ENCODE results near the gene VSTM2L. TPM values are rescaled to one million over a fixed set of nuclear protein-coding genes. Genes with fewer than 3 reads are reported as not detected.

Gene VSTM2L
- polyA plus RNA-seq, 1 donor from 2014 or later = 22.1 TPM

- no peaks in the 10 kb centered on the region for H3K79me2 ChIP-seq (replicated peaks; ENCODE audit: insufficient read depth, low read length)
- no peak overlapping the region for H2AFZ ChIP-seq (ENCODE audit: low read depth, low read length)
- H3F3A ChIP-seq (ENCODE audit: insufficient read depth, low read length, poor library complexity, severe bottlenecking) = no peaks in the 10 kb centered on the region
- TF ChIP-seq CTCF (IDR thresholded peaks at IDR 0.05; ENCODE audit: poor library complexity, severe bottlenecking) = no peak
- no peak for TF ChIP-seq RAD21 (conservative IDR thresholded peaks at IDR 0.05)
- no peak for TF ChIP-seq TAF1 (IDR thresholded peaks at IDR 0.05; ENCODE audit: low read depth)
- TF ChIP-seq EP300 (conservative IDR thresholded peaks at IDR 0.05; ENCODE audit: poor library complexity, severe bottlenecking) = no peak
- TF ChIP-seq MXI1 (conservative IDR thresholded peaks at IDR 0.05; ENCODE audit: poor library complexity, severe bottlenecking) = no peak
- H3K27me3 ChIP-seq (ENCODE audit: insufficient read depth, low read depth, low read length) = no peaks in the 10 kb centered on the region
- no peaks in the 10 kb centered on the region for H3K9me3 ChIP-seq (ENCODE audit: low read length)
- no peak overlapping the region for H3K4me3 ChIP-seq (ENCODE audit: low read length)
- H3K4me2 ChIP-seq (ENCODE audit: low read length) = no peak overlapping the region
- no peaks in the 10 kb centered on the region for H4K20me1 ChIP-seq (ENCODE audit: insufficient read depth)
- no peak overlapping the region for H3K27ac ChIP-seq (ENCODE audit: low read length)
- no peak overlapping the region for H3K9ac ChIP-seq (ENCODE audit: low read length)
- H3K36me3 ChIP-seq (ENCODE audit: insufficient read depth, low read length) = no peaks in the 10 kb centered on the region
- no peaks in the 10 kb centered on the region for H3K9me2 ChIP-seq (ENCODE audit: insufficient read depth, low read length)
These were observed 77.9 kb downstream of the VSTM2L start for GRCh38 chr20:37980876-37981275.

- no peak overlapping the region for H3K9ac ChIP-seq (ENCODE audit: low read length)
- no peak overlapping the region for H2AFZ ChIP-seq (ENCODE audit: low read depth, low read length)
- no peak overlapping the region for H3K4me2 ChIP-seq (ENCODE audit: low read length)
- H3K27me3 ChIP-seq (ENCODE audit: insufficient read depth, low read depth, low read length) = no peaks in the 10 kb centered on the region
- no peaks in the 10 kb centered on the region for H3K36me3 ChIP-seq (ENCODE audit: insufficient read depth, low read length)
- H3K27ac ChIP-seq (ENCODE audit: low read length) = no peak overlapping the region
- no peaks in the 10 kb centered on the region for H3F3A ChIP-seq (ENCODE audit: insufficient read depth, low read length, poor library complexity, severe bottlenecking)
- no peaks in the 10 kb centered on the region for H4K20me1 ChIP-seq (ENCODE audit: insufficient read depth)
- H3K9me2 ChIP-seq (ENCODE audit: insufficient read depth, low read length) = no peaks in the 10 kb centered on the region
- no peak overlapping the region for H3K4me3 ChIP-seq (ENCODE audit: low read length)
- H3K9me3 ChIP-seq (ENCODE audit: low read length) = no peaks in the 10 kb centered on the region
- TF ChIP-seq EZH2 (IDR thresholded peaks at IDR 0.05; ENCODE audit: borderline replicate concordance, insufficient read depth, low read length, poor library complexity, severe bottlenecking) (no peak), REST (IDR thresholded peaks at IDR 0.05; ENCODE audit: borderline replicate concordance) (no peak), RAD21 (conservative IDR thresholded peaks at IDR 0.05) (no peak)
- no peaks in the 10 kb centered on the region for H3K79me2 ChIP-seq (replicated peaks; ENCODE audit: insufficient read depth, low read length)
These were observed 78.6 kb downstream of the VSTM2L start for GRCh38 chr20:37981568-37981967.

GRCh38 chr20:37983286-37983685, 80.4 kb downstream of the VSTM2L start:
- H3K27ac ChIP-seq (ENCODE audit: low read length) = no peak overlapping the region
- H3K9me3 ChIP-seq (ENCODE audit: low read length) = no peaks in the 10 kb centered on the region
- H3K27me3 ChIP-seq (ENCODE audit: insufficient read depth, low read depth, low read length) = no peaks in the 10 kb centered on the region
- H3K4me3 ChIP-seq (ENCODE audit: low read length) = no peak overlapping the region
- no peak overlapping the region for H2AFZ ChIP-seq (ENCODE audit: low read depth, low read length)
- no peaks in the 10 kb centered on the region for H3K79me2 ChIP-seq (replicated peaks; ENCODE audit: insufficient read depth, low read length)
- no peak overlapping the region for H3K9ac ChIP-seq (ENCODE audit: low read length)
- no peak overlapping the region for H3K4me2 ChIP-seq (ENCODE audit: low read length)
- no peaks in the 10 kb centered on the region for H3F3A ChIP-seq (ENCODE audit: insufficient read depth, low read length, poor library complexity, severe bottlenecking)
- no peaks in the 10 kb centered on the region for H3K36me3 ChIP-seq (ENCODE audit: insufficient read depth, low read length)
- H4K20me1 ChIP-seq (ENCODE audit: insufficient read depth) = no peaks in the 10 kb centered on the region
- TF ChIP-seq MXI1 (conservative IDR thresholded peaks at IDR 0.05; ENCODE audit: poor library complexity, severe bottlenecking) (no peak), EP300 (conservative IDR thresholded peaks at IDR 0.05; ENCODE audit: poor library complexity, severe bottlenecking) (no peak)
- H3K9me2 ChIP-seq (ENCODE audit: insufficient read depth, low read length) = no peaks in the 10 kb centered on the region
